Mucosa of descending colon (tissue), 3 donors: ENCODE data around the gene SPATC1L. TPM values are rescaled to one million over a fixed set of nuclear protein-coding genes. Genes with fewer than 3 reads are reported as not detected.

ENCODE experiments used
- ATAC-seq: fragments of 200-7000 bp; cut with Tn5 transposase; one replicate; pipeline ENCODE4 v1.9.1; 2020; ENCODE audit warnings: mild to moderate bottlenecking, moderate library complexity
- DNase-seq, 3 donors: peaks; one replicate each; pipeline ENCODE4 v3.0.0-alpha.2; 2020
- H3K36me3 ChIP-seq: fragments of 200-600 bp; one replicate; pipeline ENCODE4 v1.8.0; 2021; ENCODE audit warnings: low read depth, mild to moderate bottlenecking
- H3K4me1 ChIP-seq: fragments of 200-600 bp; one replicate; pipeline ENCODE4 v1.8.0; 2021; ENCODE audit warnings: low read depth, mild to moderate bottlenecking
- H3K4me3 ChIP-seq: fragments of 200-600 bp; one replicate; pipeline ENCODE4 v1.8.0; 2021; ENCODE audit warnings: mild to moderate bottlenecking
- H3K9me3 ChIP-seq: fragments of 200-600 bp; one replicate; pipeline ENCODE4 v1.8.0; 2021; ENCODE audit warnings: mild to moderate bottlenecking
- intact Hi-C, 2 donors: fragments of 100-400 bp; cut with DNase I in 1 of 2; cut with micrococcal nuclease in 1 of 2; formaldehyde crosslinking; loops; one replicate each; pipeline versions ENCODE4 v1.11.0 to v1.11.1; 2022; cut with DNase I, micrococcal nuclease
- total RNA-seq, 3 donors: library from RNA; stranded (reverse); fragmentation: NEBNext Ultra II Directional in 2 of 3; extraction: Animal tissue kit (Norgen Biotek cat#: 25700) in 2 of 3; gene quantifications; one replicate each; pipeline versions ENCODE4 v1.2.1 to v1.2.4, GENCODE V29; 2021 to 2023
- TF ChIP-seq, protein P1 (sequence below): fragments of 200-600 bp; IDR thresholded peaks from one replicate; pipeline ENCODE4 v1.8.0; 2022; ENCODE audit warnings: antibody characterized with exemption, mild to moderate bottlenecking
- donor health status: DM: no; HTN: no; CAD: no; lungs with moderate emphysema.
- donor health status: DM: no; HTN: no; CAD: no.
- donor health status: DM: no; HTN: yes; CAD: no.

SPATC1L gene
- total RNA-seq, 3 donors from 2014 or later = 4.6 to 10.9 (median 4.6) TPM

DNA sequence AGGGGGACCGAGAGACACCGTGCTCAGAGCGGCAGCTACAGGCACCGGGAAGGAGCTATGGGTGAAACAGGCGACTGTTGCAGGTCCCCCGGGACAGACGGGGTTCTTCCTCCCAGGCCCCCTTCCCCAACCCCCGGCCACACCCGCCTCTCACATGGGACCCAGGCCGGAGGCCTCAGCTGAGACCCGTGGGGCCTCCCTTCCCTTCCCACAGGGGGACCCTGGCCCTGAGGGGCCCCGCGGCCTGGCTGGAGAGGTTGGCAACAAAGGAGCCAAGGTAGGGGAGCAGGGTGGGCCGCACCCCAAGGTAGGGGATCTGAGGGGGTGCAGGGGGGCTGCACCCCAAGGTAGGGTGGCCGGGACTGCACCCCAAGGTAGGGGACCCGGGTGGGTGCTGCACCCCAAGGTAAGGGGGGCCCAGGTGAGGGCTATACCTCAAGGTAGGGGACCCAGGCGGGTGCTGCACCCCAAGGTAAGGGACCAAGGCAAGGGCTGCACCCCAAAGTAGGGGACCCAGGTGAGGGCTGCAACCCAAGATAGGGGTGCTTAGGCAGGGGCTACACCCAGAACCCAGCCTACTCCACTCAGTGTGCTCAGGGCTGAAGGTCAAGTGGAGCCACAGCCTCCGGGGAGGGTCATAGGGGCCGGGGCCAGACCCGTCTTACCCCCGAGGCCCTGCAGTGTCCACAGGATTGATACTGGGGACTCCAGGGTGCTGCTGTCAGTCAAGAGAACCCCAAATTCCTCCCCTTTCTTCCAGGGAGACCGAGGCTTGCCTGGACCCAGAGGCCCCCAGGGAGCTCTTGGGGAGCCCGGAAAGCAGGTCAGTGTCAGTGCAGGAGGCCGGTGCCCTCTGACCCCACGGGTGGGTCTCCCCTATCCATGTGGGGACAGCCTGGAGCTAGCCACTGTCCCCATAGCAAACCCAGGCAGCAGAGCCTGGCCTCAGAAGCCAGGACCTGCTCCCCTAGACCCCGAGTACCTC is 63.7 kb downstream of the SPATC1L start:
- Histone ChIP-seq H3K4me1 (no peaks in the 10 kb centered on the region), H3K4me3 (no peak overlapping the region), H3K36me3 (no peaks in the 10 kb centered on the region), H3K9me3 (no peaks in the 10 kb centered on the region)
- TF ChIP-seq, protein P1, sequence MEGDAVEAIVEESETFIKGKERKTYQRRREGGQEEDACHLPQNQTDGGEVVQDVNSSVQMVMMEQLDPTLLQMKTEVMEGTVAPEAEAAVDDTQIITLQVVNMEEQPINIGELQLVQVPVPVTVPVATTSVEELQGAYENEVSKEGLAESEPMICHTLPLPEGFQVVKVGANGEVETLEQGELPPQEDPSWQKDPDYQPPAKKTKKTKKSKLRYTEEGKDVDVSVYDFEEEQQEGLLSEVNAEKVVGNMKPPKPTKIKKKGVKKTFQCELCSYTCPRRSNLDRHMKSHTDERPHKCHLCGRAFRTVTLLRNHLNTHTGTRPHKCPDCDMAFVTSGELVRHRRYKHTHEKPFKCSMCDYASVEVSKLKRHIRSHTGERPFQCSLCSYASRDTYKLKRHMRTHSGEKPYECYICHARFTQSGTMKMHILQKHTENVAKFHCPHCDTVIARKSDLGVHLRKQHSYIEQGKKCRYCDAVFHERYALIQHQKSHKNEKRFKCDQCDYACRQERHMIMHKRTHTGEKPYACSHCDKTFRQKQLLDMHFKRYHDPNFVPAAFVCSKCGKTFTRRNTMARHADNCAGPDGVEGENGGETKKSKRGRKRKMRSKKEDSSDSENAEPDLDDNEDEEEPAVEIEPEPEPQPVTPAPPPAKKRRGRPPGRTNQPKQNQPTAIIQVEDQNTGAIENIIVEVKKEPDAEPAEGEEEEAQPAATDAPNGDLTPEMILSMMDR = no peak
- intact Hi-C loops = no loop called here
- ATAC-seq (no peak), DNase-seq (peak in 2 of 3 donors; percentile 10 to 30)

DNA sequence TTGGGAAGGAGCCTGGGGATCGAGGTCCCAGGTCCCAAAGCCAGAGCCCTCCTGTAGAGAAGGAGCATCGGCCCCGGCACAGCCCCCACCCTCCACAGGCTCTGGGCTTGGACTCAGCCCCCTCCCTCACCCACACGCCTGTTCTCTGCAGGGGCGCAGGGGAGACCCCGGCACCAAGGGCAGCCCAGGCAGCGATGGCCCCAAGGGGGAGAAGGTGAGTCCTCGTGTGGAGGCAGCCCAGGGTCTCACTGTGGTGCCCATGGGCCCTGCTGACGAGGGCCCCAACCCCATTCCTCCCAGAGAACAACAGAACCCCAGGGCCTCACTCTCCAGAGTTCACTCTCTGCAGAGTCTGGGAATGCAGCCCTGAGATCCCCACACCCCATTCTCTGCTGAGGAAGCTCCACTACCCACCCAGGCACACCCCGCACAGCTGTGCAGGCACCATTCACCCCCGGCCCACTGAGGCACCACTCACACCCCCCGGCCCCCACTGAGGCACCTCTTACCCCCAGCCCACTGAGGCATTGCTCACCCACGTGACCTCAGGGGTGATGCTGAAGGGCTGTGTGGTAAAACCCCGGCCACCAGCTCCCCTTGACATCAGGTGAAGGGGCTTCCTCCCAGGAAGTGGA is 64.5 kb downstream of the SPATC1L start:
- H3K9me3 ChIP-seq = no peaks in the 10 kb centered on the region
- peak in 2 of 3 donors; percentile 10 to 27 for DNase-seq
- no peaks in the 10 kb centered on the region for H3K4me1 ChIP-seq
- H3K36me3 ChIP-seq = no peaks in the 10 kb centered on the region
- intact Hi-C loops = no loop called here
- ATAC-seq = no peak
- no peak overlapping the region for H3K4me3 ChIP-seq
- TF ChIP-seq, protein P1 = no peak

DNA sequence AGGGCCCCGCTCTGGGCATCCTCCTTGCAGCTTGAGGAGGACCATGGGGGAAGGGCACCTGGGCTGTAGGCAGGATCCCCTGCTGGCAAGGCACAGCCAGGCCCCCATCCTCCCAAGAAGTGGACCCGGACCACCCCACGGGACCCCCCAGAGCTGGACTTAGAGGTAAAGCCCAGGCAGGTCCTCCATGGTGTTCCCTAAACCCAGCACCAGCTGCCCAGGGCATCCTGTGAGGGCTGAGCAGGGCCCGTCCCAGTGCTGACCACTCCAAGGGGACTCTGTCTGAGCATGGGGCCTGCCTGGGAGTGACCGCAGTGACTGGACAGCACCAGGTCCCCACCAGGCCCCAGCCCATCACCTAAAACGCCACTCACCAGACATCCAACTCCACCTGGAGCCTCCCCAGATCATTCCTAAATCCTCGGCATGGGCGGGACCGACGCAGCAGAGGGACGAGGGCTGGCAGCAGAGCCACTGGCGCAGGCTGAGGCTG is 65.1 kb downstream of the SPATC1L start:
- Histone ChIP-seq H3K36me3 (no peaks in the 10 kb centered on the region), H3K4me1 (no peaks in the 10 kb centered on the region), H3K4me3 (no peak overlapping the region), H3K9me3 (no peaks in the 10 kb centered on the region)
- TF ChIP-seq, protein P1 = no peak
- DNase-seq (peak in 2 of 3 donors; percentile 12 to 29), ATAC-seq (no peak)
- intact Hi-C loops = no loop called here

DNA sequence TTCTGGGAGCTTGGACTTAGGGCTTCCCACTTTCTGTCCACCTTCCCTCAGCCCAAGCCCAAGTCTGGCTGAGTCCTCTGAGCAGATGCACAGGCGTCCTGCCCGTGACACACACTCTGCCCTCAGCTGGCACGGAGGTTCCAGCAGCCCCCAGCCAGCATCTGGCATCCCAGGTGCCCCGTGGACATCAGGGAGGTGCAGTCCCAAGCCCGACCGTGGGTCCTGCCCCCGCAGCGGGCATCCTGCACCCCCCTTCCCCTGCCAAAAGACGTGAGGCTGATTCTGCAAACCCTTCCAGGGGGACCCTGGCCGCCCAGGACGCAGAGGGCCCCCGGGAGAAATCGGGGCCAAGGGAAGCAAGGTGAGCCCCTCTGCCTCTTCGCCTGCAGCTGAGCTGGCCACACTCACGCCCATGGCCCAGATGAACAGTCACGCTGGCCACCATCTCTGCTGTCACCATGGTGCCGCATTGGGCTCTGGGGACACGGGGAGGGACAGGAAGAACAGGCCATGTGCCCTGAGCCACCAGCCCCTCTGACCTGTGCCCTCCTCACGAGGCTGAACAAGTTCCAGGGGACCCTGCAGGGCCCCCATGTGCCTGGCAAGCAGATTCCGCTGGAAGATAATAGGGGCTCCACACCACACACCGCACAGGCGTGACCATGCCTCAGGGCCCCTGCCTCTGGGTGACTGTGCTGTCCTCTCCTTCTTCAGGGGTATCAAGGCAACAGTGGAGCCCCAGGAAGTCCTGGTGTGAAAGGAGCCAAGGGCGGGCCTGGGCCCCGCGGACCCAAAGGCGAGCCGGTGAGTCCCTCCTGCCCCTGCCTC is 65.7 kb downstream of the SPATC1L start:
- no peaks in the 10 kb centered on the region for H3K9me3 ChIP-seq
- intact Hi-C loops = no loop called here
- TF ChIP-seq, protein P1 = no peak
- no peaks in the 10 kb centered on the region for H3K4me1 ChIP-seq
- H3K4me3 ChIP-seq = no peak overlapping the region
- ATAC-seq (no peak), DNase-seq (peak in 2 of 3 donors; percentile 17 to 26)
- H3K36me3 ChIP-seq = no peaks in the 10 kb centered on the region
